ENCODE results near the gene DUSP10. TPM values are rescaled to one million over a fixed set of nuclear protein-coding genes. Genes with fewer than 3 reads are reported as not detected.

DUSP10 gene
- polyA plus RNA-seq, 1 donor from 2014 or later, result 2.0 TPM

DNA sequence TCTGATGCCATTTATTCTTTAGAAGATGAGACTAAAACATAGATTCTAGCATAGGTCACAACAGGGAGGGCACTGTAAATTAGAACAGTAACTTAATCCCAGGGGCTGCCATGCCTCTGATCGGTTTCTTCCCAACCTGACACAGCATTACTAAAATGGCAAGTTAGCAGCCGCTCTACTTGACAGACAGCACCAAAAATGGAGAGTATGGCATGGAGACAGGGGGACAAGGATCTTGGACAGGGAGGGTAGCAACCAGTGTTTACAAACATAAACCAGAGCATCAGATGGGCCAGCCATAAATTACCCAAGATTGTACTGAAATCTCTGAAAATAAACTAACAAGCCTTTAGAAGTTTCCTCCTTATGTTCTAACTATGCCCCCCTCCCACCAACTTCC lies 5.9 kb downstream of the DUSP10 start:
- H3K27me3 ChIP-seq (ENCODE audit: insufficient read depth, low read depth, low read length), result no peaks in the 10 kb centered on the region
- H3K4me2 ChIP-seq (ENCODE audit: low read length), result no peak overlapping the region
- no peaks in the 10 kb centered on the region for H3K9me3 ChIP-seq (ENCODE audit: low read length)
- H3K36me3 ChIP-seq (ENCODE audit: insufficient read depth, low read length), result no peaks in the 10 kb centered on the region
- H3K4me3 ChIP-seq (ENCODE audit: low read length), result no peak overlapping the region
- no peak overlapping the region for H3K27ac ChIP-seq (ENCODE audit: low read length)
- no peaks in the 10 kb centered on the region for H3K9me2 ChIP-seq (ENCODE audit: insufficient read depth, low read length)
- no peak overlapping the region for H3K9ac ChIP-seq (ENCODE audit: low read length)
- peaks cover 10% of the 10 kb centered on the region for H3F3A ChIP-seq (ENCODE audit: insufficient read depth, low read length, poor library complexity, severe bottlenecking)
- no peaks in the 10 kb centered on the region for H4K20me1 ChIP-seq (ENCODE audit: insufficient read depth)
- TF ChIP-seq, protein P1, sequence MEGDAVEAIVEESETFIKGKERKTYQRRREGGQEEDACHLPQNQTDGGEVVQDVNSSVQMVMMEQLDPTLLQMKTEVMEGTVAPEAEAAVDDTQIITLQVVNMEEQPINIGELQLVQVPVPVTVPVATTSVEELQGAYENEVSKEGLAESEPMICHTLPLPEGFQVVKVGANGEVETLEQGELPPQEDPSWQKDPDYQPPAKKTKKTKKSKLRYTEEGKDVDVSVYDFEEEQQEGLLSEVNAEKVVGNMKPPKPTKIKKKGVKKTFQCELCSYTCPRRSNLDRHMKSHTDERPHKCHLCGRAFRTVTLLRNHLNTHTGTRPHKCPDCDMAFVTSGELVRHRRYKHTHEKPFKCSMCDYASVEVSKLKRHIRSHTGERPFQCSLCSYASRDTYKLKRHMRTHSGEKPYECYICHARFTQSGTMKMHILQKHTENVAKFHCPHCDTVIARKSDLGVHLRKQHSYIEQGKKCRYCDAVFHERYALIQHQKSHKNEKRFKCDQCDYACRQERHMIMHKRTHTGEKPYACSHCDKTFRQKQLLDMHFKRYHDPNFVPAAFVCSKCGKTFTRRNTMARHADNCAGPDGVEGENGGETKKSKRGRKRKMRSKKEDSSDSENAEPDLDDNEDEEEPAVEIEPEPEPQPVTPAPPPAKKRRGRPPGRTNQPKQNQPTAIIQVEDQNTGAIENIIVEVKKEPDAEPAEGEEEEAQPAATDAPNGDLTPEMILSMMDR (IDR thresholded peaks at IDR 0.05; ENCODE audit: poor library complexity, severe bottlenecking), result no peak
- no peak for TF ChIP-seq RAD21 (conservative IDR thresholded peaks at IDR 0.05)
- no peak for TF ChIP-seq SMC3 (conservative IDR thresholded peaks at IDR 0.05; ENCODE audit: poor library complexity)
- no peak for TF ChIP-seq TAF1 (IDR thresholded peaks at IDR 0.05; ENCODE audit: low read depth)
- TF ChIP-seq POLR2AphosphoS5 (IDR thresholded peaks at IDR 0.05), result no peak
- TF ChIP-seq, protein P2, sequence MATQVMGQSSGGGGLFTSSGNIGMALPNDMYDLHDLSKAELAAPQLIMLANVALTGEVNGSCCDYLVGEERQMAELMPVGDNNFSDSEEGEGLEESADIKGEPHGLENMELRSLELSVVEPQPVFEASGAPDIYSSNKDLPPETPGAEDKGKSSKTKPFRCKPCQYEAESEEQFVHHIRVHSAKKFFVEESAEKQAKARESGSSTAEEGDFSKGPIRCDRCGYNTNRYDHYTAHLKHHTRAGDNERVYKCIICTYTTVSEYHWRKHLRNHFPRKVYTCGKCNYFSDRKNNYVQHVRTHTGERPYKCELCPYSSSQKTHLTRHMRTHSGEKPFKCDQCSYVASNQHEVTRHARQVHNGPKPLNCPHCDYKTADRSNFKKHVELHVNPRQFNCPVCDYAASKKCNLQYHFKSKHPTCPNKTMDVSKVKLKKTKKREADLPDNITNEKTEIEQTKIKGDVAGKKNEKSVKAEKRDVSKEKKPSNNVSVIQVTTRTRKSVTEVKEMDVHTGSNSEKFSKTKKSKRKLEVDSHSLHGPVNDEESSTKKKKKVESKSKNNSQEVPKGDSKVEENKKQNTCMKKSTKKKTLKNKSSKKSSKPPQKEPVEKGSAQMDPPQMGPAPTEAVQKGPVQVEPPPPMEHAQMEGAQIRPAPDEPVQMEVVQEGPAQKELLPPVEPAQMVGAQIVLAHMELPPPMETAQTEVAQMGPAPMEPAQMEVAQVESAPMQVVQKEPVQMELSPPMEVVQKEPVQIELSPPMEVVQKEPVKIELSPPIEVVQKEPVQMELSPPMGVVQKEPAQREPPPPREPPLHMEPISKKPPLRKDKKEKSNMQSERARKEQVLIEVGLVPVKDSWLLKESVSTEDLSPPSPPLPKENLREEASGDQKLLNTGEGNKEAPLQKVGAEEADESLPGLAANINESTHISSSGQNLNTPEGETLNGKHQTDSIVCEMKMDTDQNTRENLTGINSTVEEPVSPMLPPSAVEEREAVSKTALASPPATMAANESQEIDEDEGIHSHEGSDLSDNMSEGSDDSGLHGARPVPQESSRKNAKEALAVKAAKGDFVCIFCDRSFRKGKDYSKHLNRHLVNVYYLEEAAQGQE (IDR thresholded peaks at IDR 0.05; ENCODE audit: borderline replicate concordance), result no peak
- TF ChIP-seq EP300 (conservative IDR thresholded peaks at IDR 0.05; ENCODE audit: poor library complexity, severe bottlenecking), result no peak
- TF ChIP-seq MXI1 (conservative IDR thresholded peaks at IDR 0.05; ENCODE audit: poor library complexity, severe bottlenecking), result no peak
- TF ChIP-seq EZH2 (IDR thresholded peaks at IDR 0.05; ENCODE audit: borderline replicate concordance, insufficient read depth, low read length, poor library complexity, severe bottlenecking), result no peak
- H3K79me2 ChIP-seq (replicated peaks; ENCODE audit: insufficient read depth, low read length), result peaks cover 6% of the 10 kb centered on the region
- no peak overlapping the region for H2AFZ ChIP-seq (ENCODE audit: low read depth, low read length)

DNA sequence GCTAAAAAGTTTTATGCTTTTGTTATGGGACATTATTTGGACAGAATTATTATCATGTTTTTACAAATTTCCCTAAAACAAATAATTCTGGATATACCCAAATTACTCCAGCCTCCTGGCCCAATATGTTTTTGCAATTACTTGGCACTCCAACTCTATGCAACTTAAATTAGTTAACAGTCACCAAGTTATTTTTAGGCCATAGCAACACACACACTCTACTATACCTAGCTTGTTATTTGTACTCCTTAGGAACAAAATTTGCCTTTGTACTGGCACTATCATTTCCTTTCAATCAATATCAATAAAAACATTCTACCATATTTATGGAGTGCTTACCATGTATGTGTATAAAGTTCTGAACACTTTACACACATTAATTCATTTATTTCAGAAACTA lies 7.7 kb downstream of the DUSP10 start:
- Histone ChIP-seq H3K79me2 (replicated peaks; ENCODE audit: insufficient read depth, low read length) (peaks cover 6% of the 10 kb centered on the region), H3K9me2 (ENCODE audit: insufficient read depth, low read length) (no peaks in the 10 kb centered on the region), H3F3A (ENCODE audit: insufficient read depth, low read length, poor library complexity, severe bottlenecking) (no peaks in the 10 kb centered on the region), H3K4me2 (ENCODE audit: low read length) (no peak overlapping the region), H3K9me3 (ENCODE audit: low read length) (no peaks in the 10 kb centered on the region), H3K36me3 (ENCODE audit: insufficient read depth, low read length) (no peaks in the 10 kb centered on the region), H3K27me3 (ENCODE audit: insufficient read depth, low read depth, low read length) (no peaks in the 10 kb centered on the region), H4K20me1 (ENCODE audit: insufficient read depth) (no peaks in the 10 kb centered on the region), H3K4me3 (ENCODE audit: low read length) (no peak overlapping the region), H3K9ac (ENCODE audit: low read length) (no peak overlapping the region), H2AFZ (ENCODE audit: low read depth, low read length) (no peak overlapping the region), H3K27ac (ENCODE audit: low read length) (no peak overlapping the region)
- TF ChIP-seq RAD21 (conservative IDR thresholded peaks at IDR 0.05) (no peak), SMC3 (conservative IDR thresholded peaks at IDR 0.05; ENCODE audit: poor library complexity) (no peak), EZH2 (IDR thresholded peaks at IDR 0.05; ENCODE audit: borderline replicate concordance, insufficient read depth, low read length, poor library complexity, severe bottlenecking) (no peak), TAF1 (IDR thresholded peaks at IDR 0.05; ENCODE audit: low read depth) (no peak), MXI1 (conservative IDR thresholded peaks at IDR 0.05; ENCODE audit: poor library complexity, severe bottlenecking) (no peak), EP300 (conservative IDR thresholded peaks at IDR 0.05; ENCODE audit: poor library complexity, severe bottlenecking) (no peak), POLR2AphosphoS5 (IDR thresholded peaks at IDR 0.05) (no peak)
- TF ChIP-seq, protein P2 (IDR thresholded peaks at IDR 0.05; ENCODE audit: borderline replicate concordance), result no peak
- TF ChIP-seq, protein P1 (IDR thresholded peaks at IDR 0.05; ENCODE audit: poor library complexity, severe bottlenecking), result no peak
